ENCODE results near the gene TXK.
"Not testable (repeated sequence)": the region's sequence is repeated elsewhere in the genome, so short reads cannot be mapped to it uniquely, and the experiment has no call there.

The TXK gene

GRCh38 chr4:48169636-48170035 is 35.6 kb upstream of the TXK start:
- H3K4me3 ChIP-seq (ENCODE audit: low read length) = no peak overlapping the region
- TF ChIP-seq CTCF (conservative IDR thresholded peaks at IDR 0.05; ENCODE audit: low read depth, low read length) = no peak
- DNase-seq (ENCODE audit: low read depth) = no peak

- no peak for TF ChIP-seq CTCF (conservative IDR thresholded peaks at IDR 0.05; ENCODE audit: low read depth, low read length)
- DNase-seq (ENCODE audit: low read depth) = no peak
- H3K4me3 ChIP-seq (ENCODE audit: low read length) = no peak overlapping the region
These were observed 33.7 kb upstream of the TXK start for GRCh38 chr4:48167538-48168263.

- not testable (repeated sequence) for H3K4me3 ChIP-seq (ENCODE audit: low read length); DNase-seq (ENCODE audit: low read depth)
These were observed 30.5 kb upstream of the TXK start for GRCh38 chr4:48164561-48164960.

DNA sequence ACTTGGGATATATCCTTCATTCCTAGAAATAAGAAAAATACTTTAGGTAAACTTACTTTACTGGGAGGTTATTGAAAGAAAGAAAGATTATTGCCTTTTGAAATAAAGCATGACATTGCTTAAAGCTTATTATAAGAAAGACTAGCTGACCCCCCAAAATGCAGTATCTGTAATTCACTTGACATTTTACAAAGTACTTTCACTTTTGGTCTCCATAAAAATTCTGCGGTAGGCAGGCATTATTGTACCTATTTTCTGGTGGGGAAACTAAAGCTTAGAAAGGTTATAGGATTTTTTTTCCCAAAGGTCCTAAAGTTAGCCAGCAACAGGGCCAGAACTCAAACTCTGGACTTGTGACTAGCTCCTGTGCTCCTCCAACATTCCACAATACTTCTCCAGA is 29.7 kb upstream of the TXK start:
- TF ChIP-seq CTCF (conservative IDR thresholded peaks at IDR 0.05; ENCODE audit: low read depth, low read length) = no peak

GRCh38 chr4:48162162-48162561 is 28.1 kb upstream of the TXK start:
- H3K4me3 ChIP-seq (ENCODE audit: low read length) = no peak overlapping the region
- no peak for TF ChIP-seq CTCF (conservative IDR thresholded peaks at IDR 0.05; ENCODE audit: low read depth, low read length)
- peak; percentile 17 for DNase-seq (ENCODE audit: low read depth)

More for the DNA sequence above, 29.7 kb upstream of the TXK start:
- no peak for DNase-seq (ENCODE audit: low read depth)
- no peak overlapping the region for H3K4me3 ChIP-seq (ENCODE audit: low read length)

DNA sequence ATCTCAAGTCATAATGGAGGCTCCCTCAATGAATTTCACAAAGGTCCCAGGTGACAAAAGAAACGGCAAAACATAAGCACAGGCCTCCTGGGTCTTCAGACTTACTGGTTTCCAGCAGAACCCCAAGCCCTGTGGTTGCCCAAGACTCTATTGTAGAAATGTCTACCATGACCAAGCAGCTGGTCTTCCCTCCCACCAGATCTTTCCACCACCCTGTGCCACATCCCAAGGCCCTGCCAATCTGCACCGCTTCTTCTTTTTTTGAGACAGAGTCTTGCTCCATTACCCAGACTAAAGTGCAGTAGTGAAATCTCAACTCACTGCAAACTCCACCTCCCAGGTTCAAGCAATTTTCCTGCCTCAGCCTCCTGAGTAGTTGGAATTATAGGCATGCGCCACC is 23.2 kb upstream of the TXK start:
- no peak for DNase-seq (ENCODE audit: low read depth)
- H3K4me3 ChIP-seq (ENCODE audit: low read length) = no peak overlapping the region
- no peak for TF ChIP-seq CTCF (conservative IDR thresholded peaks at IDR 0.05; ENCODE audit: low read depth, low read length)

DNA sequence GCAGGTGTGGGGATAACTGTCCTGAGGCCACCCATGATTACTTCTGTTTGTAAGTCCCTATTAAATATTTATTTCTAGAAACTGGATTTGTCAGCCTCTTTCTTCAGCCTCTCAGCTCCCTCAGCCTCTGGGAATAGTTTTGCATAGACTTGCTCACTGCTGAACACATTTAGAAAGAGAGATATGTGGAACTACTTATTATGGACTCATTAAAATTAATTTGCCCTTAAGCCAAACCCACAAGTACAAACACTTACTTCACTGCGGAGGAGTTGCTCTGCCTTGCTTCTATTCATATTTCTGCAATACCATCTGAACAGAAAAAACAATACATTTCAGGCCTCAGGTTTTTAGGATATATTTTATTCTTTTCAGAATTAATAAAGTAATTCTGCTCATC is 22.4 kb upstream of the TXK start:
- no peak overlapping the region for H3K4me3 ChIP-seq (ENCODE audit: low read length)
- no peak for TF ChIP-seq CTCF (conservative IDR thresholded peaks at IDR 0.05; ENCODE audit: low read depth, low read length)
- no peak for DNase-seq (ENCODE audit: low read depth)
